Naive thymus-derived CD8-positive, alpha-beta T cell (primary cell): Measurements from ENCODE around the gene CR1. TPM values are rescaled to one million over a fixed set of nuclear protein-coding genes. Genes with fewer than 3 reads are reported as not detected.
"Not testable (repeated sequence)": the region's sequence is repeated elsewhere in the genome, so short reads cannot be mapped to it uniquely, and the experiment has no call there.

Experiments
- ATAC-seq, 2 donors: fragments of 150-1000 bp; cut with Tn5 transposase in 1 of 2; sonication (Bioruptor Pico), chemical (Tn5 transposase) in 1 of 2; 1 replicate in 1 of 2; 2 replicates in 1 of 2; pipeline ENCODE4 v1.10.0; 2021; ENCODE audit warnings: mild to moderate bottlenecking in 2 of 2, moderate library complexity in 2 of 2
- POLR2A ChIA-PET: fragments of 350-600 bp; sonication (Branson Sonifier 250); formaldehyde crosslinking; loops from one replicate; lab custom pipeline; 2021; ENCODE audit warnings: antibody characterized with exemption; lab: Charles Lee
- DNase-seq, 10 donors: peaks; one replicate each; pipeline versions ENCODE4 v3.0.0 to v3.0.0-alpha.2; 2020 to 2022
- H3K27ac Mint-ChIP-seq, 10 donors: one replicate each; pipeline ENCODE4 v1.8.0; 2020 to 2022; ENCODE audit warnings: mild to moderate bottlenecking in 10 of 10, mixed read lengths in 10 of 10, moderate library complexity in 4 of 10, inconsistent platforms in 1 of 10
- H3K27me3 Mint-ChIP-seq, 5 donors: one replicate each; pipeline ENCODE4 v1.8.0; 2021 to 2022; ENCODE audit warnings: mixed read lengths in 5 of 5
- H3K36me3 Mint-ChIP-seq, 3 donors: one replicate each; pipeline ENCODE4 v1.8.0; 2020 to 2022; ENCODE audit warnings: mixed read lengths in 3 of 3, mild to moderate bottlenecking in 2 of 3, inconsistent platforms in 1 of 3
- H3K4me1 Mint-ChIP-seq, 4 donors: one replicate each; pipeline ENCODE4 v1.8.0; 2021 to 2022; ENCODE audit warnings: mixed read lengths in 4 of 4
- H3K4me3 Mint-ChIP-seq, 10 donors: one replicate each; pipeline ENCODE4 v1.8.0; 2020 to 2022; ENCODE audit warnings: mild to moderate bottlenecking in 10 of 10, mixed read lengths in 10 of 10, moderate library complexity in 6 of 10, inconsistent platforms in 1 of 10
- H3K9me3 Mint-ChIP-seq, 9 donors: one replicate each; pipeline ENCODE4 v1.8.0; 2020 to 2022; ENCODE audit warnings: mixed read lengths in 9 of 9, mild to moderate bottlenecking in 3 of 9, inconsistent platforms in 1 of 9, moderate library complexity in 1 of 9
- polyA plus RNA-seq, 3 donors: library from polyadenylated mRNA; unstranded; fragments of 300-500 nt; fragmentation: Illumina TruSeq; gene quantifications; one replicate each; pipeline ENCODE4 v1.2.3, GENCODE V29; 2021
- total RNA-seq, 8 experiments: library from RNA in 2 of 8; stranded (reverse) in 2 of 8; gene quantifications; one replicate each; pipeline ENCODE4 v1.2.3 and lab custom pipeline; 2021 to 2026

CR1 gene
- total and polyA plus RNA-seq, 5 experiments from 2014 or later: 0.81 to 5.1 (median 3.1) TPM

- POLR2A ChIA-PET: no interaction called here
- Mint-ChIP-seq H3K36me3 (no peaks in the 10 kb centered on the region), H3K27ac (no peak overlapping the region), H3K9me3 (no peaks in the 10 kb centered on the region), H3K4me1 (peaks cover 0 to under 1% (median 0%) of the 10 kb centered on the region in 4 donors), H3K27me3 (peaks cover 6 to 16% (median 11%) of the 10 kb centered on the region in 5 donors), H3K4me3 (no peak overlapping the region)
- ATAC-seq (no peak), DNase-seq (no peak)
These were observed 8.5 kb downstream of the CR1 start for GRCh38 chr1:207504438-207504837.

DNA sequence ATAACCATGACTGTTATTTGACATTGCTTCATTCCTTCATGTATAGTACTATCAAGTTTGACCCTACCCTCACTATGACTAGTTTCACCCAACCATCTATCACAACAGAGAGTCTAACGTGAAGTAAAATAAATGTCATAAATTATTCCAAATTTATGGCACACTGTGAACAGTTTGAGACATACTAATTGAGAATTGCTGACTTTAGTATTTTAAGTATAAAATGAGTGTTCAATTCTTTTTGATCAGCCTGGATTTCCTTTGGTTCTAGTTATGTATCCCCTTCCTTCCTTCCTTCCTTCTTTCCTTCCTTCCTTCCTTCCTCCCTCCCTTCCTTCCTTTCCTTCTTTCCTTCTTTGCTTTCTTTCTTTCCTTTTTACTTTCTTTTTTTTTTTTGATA, 14.5 kb downstream of the CR1 start:
- H3K4me3 Mint-ChIP-seq: no peak overlapping the region
- POLR2A ChIA-PET: no interaction called here

GRCh38 chr1:207514890-207515289, 18.9 kb downstream of the CR1 start:
- H3K36me3 Mint-ChIP-seq: peaks cover 0 to 5% (median 2%) of the 10 kb centered on the region in 3 donors
- H3K27me3 Mint-ChIP-seq: peaks cover 0 to 2% (median 0%) of the 10 kb centered on the region in 5 donors
- no peaks in the 10 kb centered on the region for H3K4me1 Mint-ChIP-seq
- POLR2A ChIA-PET: no interaction called here
- DNase-seq (no peak), ATAC-seq (no peak)
- H3K27ac Mint-ChIP-seq: no peak overlapping the region
- peaks cover 0 to 9% (median 0%) of the 10 kb centered on the region in 9 donors for H3K9me3 Mint-ChIP-seq
- no peak overlapping the region for H3K4me3 Mint-ChIP-seq

More for the DNA sequence above, 14.5 kb downstream of the CR1 start:
- ATAC-seq (no peak), DNase-seq (no peak)
- peak overlapping the region in 1 of 10 donors; percentile 59 for H3K27ac Mint-ChIP-seq
- no peaks in the 10 kb centered on the region for H3K36me3 Mint-ChIP-seq
- no peaks in the 10 kb centered on the region for H3K4me1 Mint-ChIP-seq
- H3K27me3 Mint-ChIP-seq: peaks cover 0 to 2% (median 0%) of the 10 kb centered on the region in 5 donors
- no peaks in the 10 kb centered on the region for H3K9me3 Mint-ChIP-seq

DNA sequence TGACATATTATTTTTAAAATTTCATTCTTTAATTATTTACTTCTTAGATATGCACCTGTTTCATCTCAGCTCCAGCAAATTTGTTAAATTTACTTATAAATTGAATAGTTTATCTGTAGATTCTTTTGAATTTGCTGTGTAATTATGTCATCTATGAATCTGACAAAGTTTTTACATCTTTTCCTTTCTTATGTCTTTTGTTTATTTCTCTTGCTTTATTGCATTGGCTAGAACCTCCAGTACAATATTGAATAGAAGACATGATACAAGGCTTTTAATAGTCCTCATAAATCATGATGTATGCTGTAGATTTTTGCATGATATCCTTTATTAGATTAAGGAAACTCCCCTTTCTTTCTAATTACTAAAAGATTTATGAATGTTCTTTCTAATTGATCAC, 20.8 kb downstream of the CR1 start:
- POLR2A ChIA-PET: no interaction called here
- DNase-seq (no peak), ATAC-seq (no peak)
- Mint-ChIP-seq H3K4me1 (no peaks in the 10 kb centered on the region), H3K9me3 (peaks cover 0 to 9% (median 0%) of the 10 kb centered on the region in 9 donors), H3K27me3 (peaks cover 0 to 2% (median 0%) of the 10 kb centered on the region in 5 donors), H3K4me3 (no peak overlapping the region), H3K27ac (no peak overlapping the region), H3K36me3 (peaks cover 0 to 5% (median 2%) of the 10 kb centered on the region in 3 donors)

DNA sequence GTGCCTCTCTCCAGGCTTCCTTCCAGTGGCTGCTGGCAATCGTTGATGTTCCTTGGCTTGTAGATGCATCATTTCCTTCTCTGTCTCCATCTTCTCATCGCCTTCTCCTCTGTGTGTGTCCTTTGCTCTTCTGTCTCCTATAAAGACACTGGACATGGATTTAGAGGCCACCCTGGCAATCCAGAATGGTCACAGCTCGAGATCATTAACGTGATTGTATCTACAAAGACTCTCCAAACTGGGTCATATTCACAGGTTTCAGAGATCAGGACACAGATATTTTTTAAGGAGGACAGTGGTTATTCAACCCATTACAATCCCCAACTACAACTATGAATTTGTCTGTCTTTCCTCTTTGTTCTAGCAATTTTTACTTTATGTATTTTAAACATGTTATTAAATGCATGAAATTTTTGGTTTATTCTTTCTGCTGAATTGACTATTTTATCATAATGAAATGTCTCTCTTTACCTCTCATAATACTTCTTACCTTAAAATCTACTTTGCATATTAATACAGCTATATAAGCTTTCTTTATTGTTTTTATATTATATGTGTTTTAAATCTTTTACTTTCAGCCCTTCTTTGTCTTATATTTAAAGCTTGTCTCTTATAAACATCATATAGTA, 22.8 kb downstream of the CR1 start:
- no peak for ATAC-seq
- POLR2A ChIA-PET: no interaction called here
- no peak overlapping the region for H3K4me3 Mint-ChIP-seq
- no peak for DNase-seq
- H3K27me3 Mint-ChIP-seq: peaks cover 0 to 2% (median 0%) of the 10 kb centered on the region in 5 donors
- H3K9me3 Mint-ChIP-seq: peaks cover 0 to 9% (median 0%) of the 10 kb centered on the region in 9 donors
- peaks cover 0 to 5% (median 2%) of the 10 kb centered on the region in 3 donors for H3K36me3 Mint-ChIP-seq
- no peaks in the 10 kb centered on the region for H3K4me1 Mint-ChIP-seq
- no peak overlapping the region for H3K27ac Mint-ChIP-seq

GRCh38 chr1:207519505-207520399, 23.8 kb downstream of the CR1 start:
- Mint-ChIP-seq H3K4me3 (no peak overlapping the region), H3K36me3 (peaks cover 0 to 5% (median 2%) of the 10 kb centered on the region in 3 donors), H3K4me1 (no peaks in the 10 kb centered on the region), H3K9me3 (peaks cover 0 to 9% (median 0%) of the 10 kb centered on the region in 9 donors), H3K27me3 (peaks cover 0 to 3% (median 3%) of the 10 kb centered on the region in 5 donors), H3K27ac (no peak overlapping the region)
- ATAC-seq: no peak
- no peak for DNase-seq
- POLR2A ChIA-PET: interaction anchor here (0.7 kb wide), 1 partner anchor 20 kb away, joined by 5 read pairs; no protein-coding TSS in a partner anchor

GRCh38 chr1:207520400-207521345, 24.7 kb downstream of the CR1 start:
- POLR2A ChIA-PET: interaction anchor here (0.7 kb wide), 2 partner anchors 10 to 21 kb away, joined by 4 to 5 read pairs; no protein-coding TSS in a partner anchor
- not testable (repeated sequence) for H3K36me3 Mint-ChIP-seq, H3K27me3 Mint-ChIP-seq, H3K27ac Mint-ChIP-seq, ATAC-seq, H3K4me3 Mint-ChIP-seq, H3K4me1 Mint-ChIP-seq, H3K9me3 Mint-ChIP-seq, DNase-seq

DNA sequence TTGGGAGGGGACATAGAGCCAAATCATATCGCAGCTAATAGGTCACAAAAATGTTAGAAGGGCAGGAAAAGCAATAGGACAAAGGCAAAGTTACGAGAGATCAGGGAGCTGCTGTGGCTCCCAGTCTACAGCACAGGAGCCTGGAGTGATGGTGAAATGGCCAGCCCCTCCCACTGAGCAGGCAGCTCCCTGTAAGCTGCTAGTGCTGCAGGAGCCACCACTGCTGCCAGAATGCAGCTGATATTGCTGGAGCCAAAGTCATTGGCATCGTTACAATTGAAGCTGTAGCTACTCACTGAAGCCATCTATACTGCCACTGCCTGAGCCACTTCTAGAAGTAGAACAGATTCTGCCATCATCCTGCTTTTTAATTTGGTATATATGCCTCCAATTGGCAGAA, 29.3 kb downstream of the CR1 start:
- ATAC-seq, POLR2A ChIA-PET, H3K27me3 Mint-ChIP-seq, H3K36me3 Mint-ChIP-seq, H3K4me3 Mint-ChIP-seq, DNase-seq, H3K4me1 Mint-ChIP-seq, H3K27ac Mint-ChIP-seq, H3K9me3 Mint-ChIP-seq: not testable (repeated sequence)

DNA sequence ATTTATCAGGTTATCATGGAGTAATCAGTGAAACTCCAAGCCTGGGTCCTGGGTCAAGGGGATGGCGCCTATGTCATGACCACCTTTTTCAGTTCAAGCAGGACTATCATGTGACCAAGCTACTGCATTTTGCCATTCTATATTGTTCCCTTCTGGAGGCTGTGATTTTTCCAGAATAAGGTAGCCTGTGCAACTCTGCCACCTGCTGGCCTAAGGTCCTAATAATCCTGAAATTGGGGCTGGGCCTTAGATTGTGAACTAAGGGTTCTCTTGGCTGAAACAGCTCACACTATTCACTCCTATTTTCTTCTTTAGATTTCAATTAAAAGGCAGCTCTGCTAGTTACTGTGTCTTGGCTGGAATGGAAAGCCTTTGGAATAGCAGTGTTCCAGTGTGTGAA, 32.4 kb downstream of the CR1 start:
- H3K4me3 Mint-ChIP-seq, H3K4me1 Mint-ChIP-seq, DNase-seq, H3K9me3 Mint-ChIP-seq, H3K27ac Mint-ChIP-seq, H3K27me3 Mint-ChIP-seq, POLR2A ChIA-PET, ATAC-seq, H3K36me3 Mint-ChIP-seq: not testable (repeated sequence)

GRCh38 chr1:207536263-207536662, 40.3 kb downstream of the CR1 start:
- H3K9me3 Mint-ChIP-seq, DNase-seq, H3K36me3 Mint-ChIP-seq, H3K27ac Mint-ChIP-seq, H3K27me3 Mint-ChIP-seq, POLR2A ChIA-PET, H3K4me3 Mint-ChIP-seq, H3K4me1 Mint-ChIP-seq: not testable (repeated sequence)
- peak in 1 of 2 donors; percentile 22 for ATAC-seq

DNA sequence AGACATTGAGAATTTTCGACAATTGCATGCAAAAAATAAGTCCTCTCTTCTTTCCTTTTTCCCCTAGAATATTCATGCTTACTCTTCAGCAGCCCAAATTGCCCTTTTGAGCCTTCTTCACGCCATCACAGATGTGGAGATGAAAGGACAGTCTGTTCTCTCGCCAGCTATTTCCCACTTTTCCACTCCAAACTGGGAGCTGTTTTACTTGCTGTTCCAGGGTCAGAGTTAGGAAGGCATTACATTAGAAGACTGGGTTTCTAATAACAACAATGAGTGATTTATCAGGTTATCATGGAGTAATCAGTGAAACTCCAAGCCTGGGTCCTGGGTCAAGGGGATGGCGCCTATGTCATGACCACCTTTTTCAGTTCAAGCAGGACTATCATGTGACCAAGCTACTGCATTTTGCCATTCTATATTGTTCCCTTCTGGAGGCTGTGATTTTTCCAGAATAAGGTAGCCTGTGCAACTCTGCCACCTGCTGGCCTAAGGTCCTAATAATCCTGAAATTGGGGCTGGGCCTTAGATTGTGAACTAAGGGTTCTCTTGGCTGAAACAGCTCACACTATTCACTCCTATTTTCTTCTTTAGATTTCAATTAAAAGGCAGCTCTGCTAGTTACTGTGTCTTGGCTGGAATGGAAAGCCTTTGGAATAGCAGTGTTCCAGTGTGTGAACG, 50.9 kb downstream of the CR1 start:
- H3K27me3 Mint-ChIP-seq, H3K4me3 Mint-ChIP-seq, POLR2A ChIA-PET, H3K4me1 Mint-ChIP-seq, ATAC-seq, H3K27ac Mint-ChIP-seq, DNase-seq, H3K9me3 Mint-ChIP-seq, H3K36me3 Mint-ChIP-seq: not testable (repeated sequence)

DNA sequence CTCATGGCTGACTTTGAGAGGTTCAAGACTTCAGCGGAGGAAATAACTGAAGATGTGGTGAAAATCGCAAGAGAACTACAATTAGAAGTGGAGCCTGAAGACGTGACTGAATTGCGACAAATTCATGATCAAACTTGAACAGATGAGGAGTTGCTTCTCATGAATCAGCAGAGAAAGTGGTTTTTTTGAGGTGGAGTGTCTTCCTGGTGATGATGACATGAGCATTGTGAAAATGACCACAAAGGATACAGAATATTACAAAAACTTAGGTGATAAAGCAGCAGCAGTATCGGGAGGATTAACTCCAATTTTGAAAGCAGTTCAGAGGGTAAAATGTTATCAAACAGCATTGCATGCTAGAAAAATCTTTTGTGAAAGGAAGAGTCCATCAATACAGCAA, 58.9 kb downstream of the CR1 start:
- H3K27ac Mint-ChIP-seq, H3K36me3 Mint-ChIP-seq, H3K27me3 Mint-ChIP-seq, H3K9me3 Mint-ChIP-seq, POLR2A ChIA-PET, DNase-seq, H3K4me3 Mint-ChIP-seq, H3K4me1 Mint-ChIP-seq: not testable (repeated sequence)
- ATAC-seq: peak in 1 of 2 donors; percentile 32
